WTC11 (cell line): ENCODE data around the gene CORO6. TPM values are rescaled to one million over a fixed set of nuclear protein-coding genes. Genes with fewer than 3 reads are reported as not detected.
A peak's percentile ranks its signal among the peaks of the same experiment; 100 is the strongest.

Source experiments
- ATF1 ChIP-seq: sonication (generic); formaldehyde crosslinking; IDR thresholded peaks from 2 replicates; pipeline ENCODE4 v1.8.1; 2023; ENCODE audit warnings: mild to moderate bottlenecking, moderate library complexity, missing genetic modification reagents
- CREB1 ChIP-seq: sonication (generic); formaldehyde crosslinking; IDR thresholded peaks from 2 replicates; pipeline ENCODE4 v1.8.0; 2023; ENCODE audit warnings: mild to moderate bottlenecking, missing genetic modification reagents
- E2F1 ChIP-seq: sonication (generic); formaldehyde crosslinking; IDR thresholded peaks from 2 replicates; pipeline ENCODE4 v1.8.0; 2022; ENCODE audit warnings: mild to moderate bottlenecking, missing genetic modification reagents
- ERG ChIP-seq: fragments of 250-450 bp; sonication (Bioruptor Pico); IDR thresholded peaks from 2 replicates; pipeline ENCODE4 v1.8.0; 2021; ENCODE audit warnings: mild to moderate bottlenecking
- FOXK1 ChIP-seq: sonication (generic); formaldehyde crosslinking; IDR thresholded peaks from 2 replicates; pipeline ENCODE4 v1.8.0; 2022; ENCODE audit warnings: mild to moderate bottlenecking, moderate library complexity, missing genetic modification reagents
- FOXP1 ChIP-seq: sonication (generic); formaldehyde crosslinking; IDR thresholded peaks from 2 replicates; pipeline ENCODE4 v1.8.0; 2022; ENCODE audit warnings: missing genetic modification reagents, mild to moderate bottlenecking, moderate library complexity, borderline replicate concordance
- FOXP4 ChIP-seq: sonication (generic); formaldehyde crosslinking; IDR thresholded peaks from 2 replicates; pipeline ENCODE4 v1.8.0; 2022; ENCODE audit warnings: mild to moderate bottlenecking, missing genetic modification reagents
- GRHL2 ChIP-seq: fragments of 250-450 bp; sonication (Bioruptor Pico); IDR thresholded peaks from 2 replicates; pipeline ENCODE4 v1.8.0; 2022; ENCODE audit warnings: mild to moderate bottlenecking, moderate library complexity; ENCODE audit not compliant: insufficient replicate concordance, severe bottlenecking
- HMGA2 ChIP-seq: fragments of 250-450 bp; sonication (Bioruptor Pico); IDR thresholded peaks from 2 replicates; pipeline ENCODE4 v1.4.0; 2021; ENCODE audit warnings: mild to moderate bottlenecking, moderate library complexity
- IRF2 ChIP-seq: sonication (generic); formaldehyde crosslinking; IDR thresholded peaks from 2 replicates; pipeline ENCODE4 v1.8.0; 2022; ENCODE audit warnings: low read depth, missing genetic modification reagents, borderline replicate concordance
- MAX ChIP-seq: sonication (generic); formaldehyde crosslinking; IDR thresholded peaks from 2 replicates; pipeline ENCODE4 v1.8.0; 2022; ENCODE audit warnings: mild to moderate bottlenecking, missing genetic modification reagents
- MLX ChIP-seq: sonication (generic); formaldehyde crosslinking; IDR thresholded peaks from 2 replicates; pipeline ENCODE4 v1.8.1; 2023; ENCODE audit warnings: mild to moderate bottlenecking, missing genetic modification reagents, moderate library complexity
- MYBL2 ChIP-seq: sonication (generic); formaldehyde crosslinking; IDR thresholded peaks from 2 replicates; pipeline ENCODE4 v1.8.1; 2023; ENCODE audit warnings: mild to moderate bottlenecking, moderate library complexity, missing genetic modification reagents
- NFE2L1 ChIP-seq: sonication (generic); formaldehyde crosslinking; IDR thresholded peaks from 2 replicates; pipeline ENCODE4 v1.8.1; 2023; ENCODE audit warnings: missing genetic modification reagents
- NR2C2 ChIP-seq: sonication (generic); formaldehyde crosslinking; IDR thresholded peaks from 2 replicates; pipeline ENCODE4 v1.8.0; 2022; ENCODE audit warnings: mild to moderate bottlenecking, missing genetic modification reagents
- NR3C1 ChIP-seq: sonication (generic); formaldehyde crosslinking; conservative IDR thresholded peaks from 2 replicates; pipeline ENCODE4 v1.8.1; 2023; ENCODE audit warnings: low read depth, mild to moderate bottlenecking, missing genetic modification reagents
- PRDM15 ChIP-seq: sonication (generic); formaldehyde crosslinking; IDR thresholded peaks from 2 replicates; pipeline ENCODE4 v1.8.0; 2022; ENCODE audit warnings: missing genetic modification reagents
- RORB ChIP-seq: fragments of 250-450 bp; sonication (Bioruptor Pico); IDR thresholded peaks from 2 replicates; pipeline ENCODE4 v1.9.0; 2021; ENCODE audit warnings: mild to moderate bottlenecking
- SMAD3 ChIP-seq: sonication (generic); formaldehyde crosslinking; IDR thresholded peaks from 2 replicates; pipeline ENCODE4 v1.8.0; 2022; ENCODE audit warnings: missing genetic modification reagents, mild to moderate bottlenecking, borderline replicate concordance
- SMAD4 ChIP-seq: sonication (generic); formaldehyde crosslinking; IDR thresholded peaks from 2 replicates; pipeline ENCODE4 v1.8.0; 2022; ENCODE audit warnings: mild to moderate bottlenecking, missing genetic modification reagents
- SP1 ChIP-seq: sonication (generic); formaldehyde crosslinking; conservative IDR thresholded peaks from 2 replicates; pipeline ENCODE4 v1.8.1; 2022; ENCODE audit warnings: missing genetic modification reagents
- TEAD1 ChIP-seq: sonication (generic); formaldehyde crosslinking; IDR thresholded peaks from 2 replicates; pipeline ENCODE4 v1.8.0; 2022; ENCODE audit warnings: mild to moderate bottlenecking, missing genetic modification reagents
- TEAD4 ChIP-seq: sonication (generic); formaldehyde crosslinking; IDR thresholded peaks from 2 replicates; pipeline ENCODE4 v1.8.0; 2022; ENCODE audit warnings: mild to moderate bottlenecking, missing genetic modification reagents
- ZNF121 ChIP-seq: sonication (generic); formaldehyde crosslinking; IDR thresholded peaks from 2 replicates; pipeline ENCODE4 v1.8.0; 2023; ENCODE audit warnings: missing genetic modification reagents
- ZNF219 ChIP-seq: sonication (generic); formaldehyde crosslinking; IDR thresholded peaks from 2 replicates; pipeline ENCODE4 v1.8.0; 2023; ENCODE audit warnings: missing genetic modification reagents, mild to moderate bottlenecking, borderline replicate concordance
- total RNA-seq: library from RNA; stranded (reverse); gene quantifications from 3 replicates; pipeline ENCODE4 v1.2.3, GENCODE V29; 2021
- TF ChIP-seq, protein P1 (sequence below): sonication (generic); formaldehyde crosslinking; conservative IDR thresholded peaks from 2 replicates; pipeline ENCODE4 v1.8.1; 2022; ENCODE audit warnings: mild to moderate bottlenecking, missing genetic modification reagents
- TF ChIP-seq, protein P2 (sequence below): sonication (generic); formaldehyde crosslinking; IDR thresholded peaks from 2 replicates; pipeline ENCODE4 v1.8.0; 2022; ENCODE audit warnings: mild to moderate bottlenecking, missing genetic modification reagents

Gene CORO6
- total RNA-seq, 1 experiment from 2014 or later: 8.9 TPM

- TF ChIP-seq E2F1: peak; percentile 84; the same call in 1 of the 2 replicates
- peak; percentile 10; the same call in 1 of the 2 replicates for TF ChIP-seq FOXP4 (CRISPR knock-in tag)
- TF ChIP-seq, protein P1, sequence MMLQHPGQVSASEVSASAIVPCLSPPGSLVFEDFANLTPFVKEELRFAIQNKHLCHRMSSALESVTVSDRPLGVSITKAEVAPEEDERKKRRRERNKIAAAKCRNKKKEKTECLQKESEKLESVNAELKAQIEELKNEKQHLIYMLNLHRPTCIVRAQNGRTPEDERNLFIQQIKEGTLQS: 0 out of 2 replicates have a peak, but pooled peaks have one; percentile 54
- peak; percentile 30; the same call in 1 of the 2 replicates for TF ChIP-seq SP1 (CRISPR knock-in tag)
- peak; percentile 56; the same call in 1 of the 2 replicates for TF ChIP-seq ERG (CRISPR knock-in tag)
- peak; percentile 62; the same call in 1 of the 2 replicates for TF ChIP-seq NFE2L1 (CRISPR knock-in tag)
- peak; percentile 98 for TF ChIP-seq SMAD4 (CRISPR knock-in tag)
- TF ChIP-seq FOXK1 (CRISPR knock-in tag): peak; percentile 48; the same call in 1 of the 2 replicates
- peak; percentile 66 for TF ChIP-seq CREB1 (CRISPR knock-in tag)
- peak; percentile 73; the same call in 1 of the 2 replicates for TF ChIP-seq IRF2 (CRISPR knock-in tag)
- TF ChIP-seq HMGA2: no peak
- no peak for TF ChIP-seq ZNF121
- no peak for TF ChIP-seq ATF1
- no peak for TF ChIP-seq GRHL2
- 0 out of 2 replicates have a peak, but pooled peaks have one; percentile 40 for TF ChIP-seq TEAD1 (CRISPR knock-in tag)
- TF ChIP-seq MAX: peak; percentile 68; the same call in 1 of the 2 replicates
- TF ChIP-seq MLX (CRISPR knock-in tag): no peak
- no peak; the same call in 1 of the 2 replicates for TF ChIP-seq NR3C1 (CRISPR knock-in tag)
- TF ChIP-seq PRDM15 (CRISPR knock-in tag): peak; percentile 50; the same call in 1 of the 2 replicates
- no peak for TF ChIP-seq SMAD3 (CRISPR knock-in tag)
- TF ChIP-seq ZNF219 (CRISPR knock-in tag): peak; percentile 97
- TF ChIP-seq TEAD4 (CRISPR knock-in tag): peak; percentile 93
- no peak for TF ChIP-seq RORB (CRISPR knock-in tag)
- TF ChIP-seq NR2C2 (CRISPR knock-in tag): peak; percentile 79
- peak; percentile 76; the same call in 1 of the 2 replicates for TF ChIP-seq FOXP1
- 0 out of 2 replicates have a peak, but pooled peaks have one; percentile 28 for TF ChIP-seq MYBL2
- TF ChIP-seq, protein P2, sequence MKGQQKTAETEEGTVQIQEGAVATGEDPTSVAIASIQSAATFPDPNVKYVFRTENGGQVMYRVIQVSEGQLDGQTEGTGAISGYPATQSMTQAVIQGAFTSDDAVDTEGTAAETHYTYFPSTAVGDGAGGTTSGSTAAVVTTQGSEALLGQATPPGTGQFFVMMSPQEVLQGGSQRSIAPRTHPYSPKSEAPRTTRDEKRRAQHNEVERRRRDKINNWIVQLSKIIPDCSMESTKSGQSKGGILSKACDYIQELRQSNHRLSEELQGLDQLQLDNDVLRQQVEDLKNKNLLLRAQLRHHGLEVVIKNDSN: peak; percentile 80
These were observed 28.9 kb downstream of the CORO6 start (continued) for GRCh38 chr17:29593591-29594518.
